ENCODE results near the gene PSMD13.
"Not testable (repeated sequence)": the region's sequence is repeated elsewhere in the genome, so short reads cannot be mapped to it uniquely, and the experiment has no call there.

The PSMD13 gene

DNA sequence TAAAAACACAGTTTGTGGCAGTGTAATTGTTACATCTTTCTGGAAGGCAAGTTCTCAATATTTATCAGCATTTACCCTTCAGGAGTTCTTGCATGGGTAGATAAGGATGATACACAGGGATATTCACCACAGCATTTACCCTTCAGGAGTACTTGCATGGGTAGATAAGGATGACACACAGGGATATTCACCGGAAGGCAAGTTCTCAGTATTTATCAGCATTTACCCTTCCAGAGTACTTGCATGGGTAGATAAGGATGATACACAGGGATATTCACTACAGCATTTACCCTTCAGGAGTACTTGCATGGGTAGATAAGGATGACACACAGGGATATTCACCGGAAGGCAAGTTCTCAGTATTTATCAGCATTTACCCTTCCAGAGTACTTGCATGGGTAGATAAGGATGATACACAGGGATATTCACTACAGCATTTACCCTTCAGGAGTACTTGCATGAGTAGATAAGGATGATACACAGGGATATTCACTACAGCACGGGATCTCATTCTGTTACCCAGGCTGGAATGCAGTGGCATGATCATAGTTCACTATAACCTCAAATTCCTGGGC, 16.0 kb upstream of the PSMD13 start:
- not testable (repeated sequence) for DNase-seq

- no peak for DNase-seq
These were observed 15.2 kb upstream of the PSMD13 start for GRCh38 chr11:221539-221938.

- DNase-seq = no peak
These were observed 14.6 kb upstream of the PSMD13 start for GRCh38 chr11:221998-222789.

- no peak for DNase-seq
These were observed 13.6 kb upstream of the PSMD13 start for GRCh38 chr11:223026-223789.

DNA sequence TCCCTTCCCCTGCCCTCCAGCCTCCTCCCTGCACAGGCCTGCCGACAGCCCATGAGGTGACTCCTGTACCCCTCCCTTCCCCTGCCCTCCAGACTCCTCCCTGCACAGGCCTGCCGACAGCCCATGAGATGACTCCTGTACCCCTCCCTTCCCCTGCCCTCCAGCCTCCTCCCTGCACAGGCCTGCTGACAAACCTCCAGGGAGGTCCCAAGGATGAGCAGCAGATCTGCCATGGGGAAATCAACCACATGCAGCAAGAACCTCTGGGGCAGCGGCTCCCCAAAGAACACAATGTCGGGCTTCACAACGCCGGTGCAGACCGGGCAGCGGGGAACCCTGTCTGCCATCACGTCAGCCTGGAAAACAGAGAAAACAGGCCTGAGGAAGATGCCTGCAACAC, 12.9 kb upstream of the PSMD13 start:
- no peak for DNase-seq

- DNase-seq = no peak
These were observed 12.4 kb upstream of the PSMD13 start for GRCh38 chr11:224424-224823.

DNA sequence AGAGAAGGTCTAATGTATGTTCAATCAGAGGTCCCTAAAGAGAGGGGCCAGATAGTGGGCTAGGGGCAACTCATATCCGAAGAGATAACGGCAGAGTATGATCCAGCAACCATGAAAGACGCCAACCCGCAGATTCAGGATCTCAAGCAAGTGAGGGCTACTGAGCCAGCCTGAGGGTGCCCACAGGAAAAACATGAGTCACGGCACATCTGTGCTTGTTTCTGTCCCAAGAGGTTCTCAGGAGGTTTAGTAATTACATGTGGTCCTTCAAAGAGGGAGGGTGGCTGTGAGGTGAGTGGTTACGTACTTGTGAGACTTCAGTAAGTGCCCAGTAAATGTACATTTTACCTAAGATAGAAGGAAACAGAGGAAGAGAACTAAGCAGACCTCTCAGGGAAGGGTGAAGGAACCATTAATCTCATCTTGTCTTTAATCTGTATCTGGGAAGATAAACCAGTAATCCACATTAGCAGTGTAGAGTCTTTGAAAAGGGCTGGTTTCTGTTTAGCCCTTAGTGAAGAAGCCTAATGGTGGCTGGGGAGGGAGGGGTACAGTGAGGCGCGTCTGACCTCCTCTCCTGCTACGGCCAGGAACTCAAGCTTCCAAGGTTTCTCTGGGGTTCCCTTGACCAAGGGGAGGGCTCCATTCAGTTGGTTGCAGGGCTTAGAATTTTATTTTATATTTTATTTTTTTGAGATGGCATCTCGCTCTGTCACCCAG, 10.9 kb upstream of the PSMD13 start:
- DNase-seq = no peak

DNA sequence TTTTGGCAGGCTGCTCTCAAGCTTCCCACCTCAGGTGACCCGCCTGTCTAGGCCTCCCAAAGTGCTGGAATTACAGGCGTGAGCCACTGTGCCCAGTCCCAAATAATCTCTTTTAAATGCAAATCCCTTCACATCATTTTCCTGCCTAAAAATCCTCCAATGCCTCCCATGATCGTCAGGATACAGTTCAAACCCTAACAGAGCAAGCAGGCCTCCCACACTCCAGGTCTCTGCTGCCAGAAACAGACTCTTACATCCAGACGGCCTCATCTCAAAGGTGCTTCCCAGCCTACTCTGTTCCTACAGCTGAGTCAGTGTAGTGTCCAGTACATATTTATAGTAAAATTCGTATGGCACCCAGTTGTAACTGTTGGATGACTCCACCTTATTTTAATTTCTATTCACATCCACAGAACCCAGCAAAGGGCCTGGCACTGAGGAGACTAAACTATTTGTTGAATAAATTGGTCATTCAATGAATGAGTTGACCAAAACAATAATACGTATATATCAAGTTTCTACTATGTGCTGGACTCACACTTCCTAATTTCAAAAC, 8.9 kb upstream of the PSMD13 start:
- DNase-seq = no peak

GRCh38 chr11:230431-230830, 6.3 kb upstream of the PSMD13 start:
- DNase-seq = no peak

DNA sequence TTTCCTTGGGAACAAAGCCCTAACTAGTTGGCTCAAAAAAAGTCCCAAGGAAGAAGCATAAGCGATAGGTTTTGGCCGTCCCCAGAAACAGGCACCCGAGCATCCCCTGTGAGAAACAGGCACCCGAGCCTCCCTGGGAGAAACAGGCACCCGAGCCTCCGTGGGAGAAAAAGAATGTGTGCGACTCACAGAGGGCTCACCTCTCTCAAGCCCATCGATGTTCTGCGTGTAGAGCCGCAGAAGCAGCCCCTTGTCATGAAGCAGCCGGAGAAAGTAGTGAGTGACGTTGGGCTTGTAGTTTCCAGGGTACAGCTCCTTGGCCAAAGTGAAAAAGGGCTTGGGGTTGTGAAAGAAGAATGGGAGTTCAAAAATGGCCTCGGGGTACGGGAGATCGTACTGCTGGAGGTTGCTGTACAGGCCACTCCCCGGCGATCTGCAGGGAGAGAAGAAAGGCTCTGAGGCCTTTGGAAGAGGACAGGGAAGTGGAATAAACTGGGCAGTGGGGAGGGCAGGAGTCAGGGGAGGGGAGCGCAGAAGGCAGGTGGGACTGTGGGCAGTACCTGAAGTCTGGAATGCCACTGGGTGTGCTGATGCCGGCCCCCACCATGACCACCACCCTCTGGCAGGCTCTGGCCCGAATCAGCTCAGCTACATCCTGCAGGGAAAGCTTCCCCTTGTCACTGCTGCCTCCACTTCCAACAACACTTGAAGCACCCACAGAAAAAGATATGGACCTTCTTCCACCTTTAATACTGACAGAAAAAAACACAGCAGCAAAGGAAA, 3.8 kb upstream of the PSMD13 start:
- no peak for DNase-seq

- no peak for DNase-seq
These were observed 1.6 kb upstream of the PSMD13 start for GRCh38 chr11:235180-235579.

GRCh38 chr11:235609-235996, 1.2 kb upstream of the PSMD13 start:
- DNase-seq = peak; percentile 79

GRCh38 chr11:235997-236773, 591 bp upstream of the PSMD13 start, which contains the start of gene SIRT3:
SIRT3 (minus strand) TSS chr11:236342; CDS start chr11:236328, 14 bp downstream.
- DNase-seq = peak; percentile 80

- DNase-seq = not testable (repeated sequence)
These were observed 1.6 kb downstream of the PSMD13 start for GRCh38 chr11:238346-238745.

DNA sequence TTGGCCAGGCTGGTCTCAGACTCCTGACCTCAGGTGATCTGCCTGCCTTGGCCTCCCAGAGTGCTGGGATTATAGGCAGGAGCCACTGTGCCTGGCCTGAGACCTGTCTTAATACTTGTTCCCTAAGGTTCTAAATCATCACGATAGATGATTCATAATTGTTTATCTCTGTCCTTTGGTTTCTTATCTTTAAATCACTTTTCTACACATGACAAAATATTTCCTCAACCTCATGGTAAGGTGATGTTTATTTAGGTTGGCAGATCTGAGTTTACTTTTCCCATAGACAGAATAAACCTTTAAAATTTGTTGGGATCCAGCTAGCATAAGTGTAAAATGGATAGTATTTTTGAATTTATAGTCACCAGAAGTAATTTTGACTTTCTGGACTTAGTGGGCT, 3.5 kb downstream of the PSMD13 start:
- DNase-seq = no peak

DNA sequence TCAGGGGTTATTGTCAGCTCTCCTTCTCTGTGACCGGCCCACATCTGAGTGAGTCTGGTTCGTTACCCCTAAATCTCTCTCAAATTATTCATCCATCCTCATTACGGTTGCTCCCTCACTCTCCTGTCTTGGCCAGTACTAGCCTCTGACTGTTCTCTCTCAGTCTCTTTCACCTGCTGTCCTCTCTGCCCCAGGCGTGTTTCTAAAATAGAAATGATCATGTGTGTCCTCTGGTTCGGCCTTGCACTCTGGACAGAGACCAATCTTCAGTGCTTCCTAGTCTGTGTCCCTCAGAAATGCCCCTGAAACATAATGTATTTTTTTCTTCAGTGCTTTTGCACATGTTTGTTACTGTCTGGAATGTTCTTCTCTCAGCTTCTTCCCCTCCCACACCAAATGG, 4.9 kb downstream of the PSMD13 start:
- no peak for DNase-seq

DNA sequence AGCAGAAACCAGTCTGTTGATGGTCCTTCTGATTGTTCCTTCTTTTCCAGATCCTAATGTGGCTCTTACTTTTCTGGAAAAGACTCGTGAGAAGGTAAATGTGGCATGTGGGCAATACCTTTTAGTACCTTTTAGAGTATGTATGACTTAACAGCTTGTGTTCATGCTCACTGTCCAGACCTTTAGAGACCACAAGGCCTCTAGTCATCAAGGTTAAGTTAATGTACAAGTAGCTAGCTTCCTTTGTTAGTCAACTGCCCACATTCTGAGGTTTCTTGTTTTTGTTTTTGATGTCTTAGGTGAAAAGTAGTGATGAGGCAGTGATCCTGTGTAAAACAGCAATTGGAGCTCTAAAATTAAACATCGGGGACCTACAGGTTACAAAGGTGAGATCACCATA, 7.6 kb downstream of the PSMD13 start:
- DNase-seq = no peak

DNA sequence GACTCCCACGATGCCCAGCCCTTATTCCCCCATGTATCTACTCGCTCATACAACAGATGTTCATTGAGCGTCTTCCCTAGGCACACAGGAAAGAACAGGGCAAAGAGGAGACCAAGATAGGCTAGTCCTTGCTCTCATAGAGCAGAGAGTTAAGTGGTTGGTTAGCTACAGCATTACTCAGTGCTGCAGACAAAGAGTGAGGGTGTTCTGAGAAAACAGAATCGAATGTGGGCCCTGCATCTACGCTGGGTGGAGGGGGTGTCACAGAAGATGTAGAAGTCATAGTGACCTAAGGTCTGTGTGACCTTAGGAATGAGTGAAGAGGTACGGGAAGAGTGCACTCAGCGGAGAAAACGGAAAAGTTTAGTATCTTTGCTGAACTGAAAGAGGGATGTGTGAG, 12.3 kb downstream of the PSMD13 start:
- no peak for DNase-seq

DNA sequence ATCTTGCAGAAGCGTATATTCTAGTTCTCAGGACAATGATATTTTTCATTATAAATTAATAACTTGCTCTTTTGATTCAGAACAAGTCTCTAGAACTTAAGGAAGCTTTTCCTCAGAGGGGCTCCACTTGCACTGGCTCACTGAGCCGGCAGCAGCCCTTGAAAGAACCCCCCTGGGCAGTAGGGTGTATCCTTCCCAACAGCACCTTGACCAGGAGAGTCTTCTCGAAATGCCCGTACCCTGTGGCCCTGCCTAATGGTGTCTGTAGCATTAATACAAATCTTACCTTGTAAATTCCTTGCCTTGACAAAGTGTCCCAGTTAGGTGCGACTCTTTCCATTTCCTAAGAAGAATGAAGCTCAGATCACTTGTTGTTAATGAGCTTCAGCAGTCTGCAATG, 13.5 kb downstream of the PSMD13 start:
- no peak for DNase-seq

DNA sequence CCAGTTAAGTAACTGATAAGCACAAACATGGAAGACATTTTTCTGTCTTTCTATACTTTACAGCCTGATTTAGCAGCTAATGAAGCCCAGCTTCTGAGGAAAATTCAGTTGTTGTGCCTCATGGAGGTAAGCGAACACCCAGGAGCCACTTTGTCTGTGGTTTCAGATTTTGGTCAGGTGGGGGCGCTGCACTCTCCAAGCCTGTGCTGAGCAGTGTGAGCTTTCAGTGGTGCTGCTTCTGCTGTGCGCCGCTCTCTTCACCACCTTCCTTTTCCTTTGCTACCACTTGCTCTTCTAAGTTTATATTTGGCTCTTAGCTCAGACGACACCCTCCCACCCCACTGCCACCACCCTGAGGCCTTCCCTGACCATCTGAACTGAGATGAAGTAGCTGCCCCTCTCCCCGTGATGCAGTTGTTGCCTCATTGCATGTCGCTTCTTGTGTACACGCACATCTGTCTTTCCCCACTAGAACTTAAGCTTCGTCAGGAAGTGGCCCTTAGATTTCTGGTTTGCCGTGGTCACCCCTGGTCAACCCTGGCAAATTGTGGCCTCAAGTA, 14.0 kb downstream of the PSMD13 start:
- DNase-seq = peak; percentile 80

- no peak for DNase-seq
These were observed 14.8 kb downstream of the PSMD13 start for GRCh38 chr11:251550-251949.
